Measurements from ENCODE around the gene MYBPC2.

DNA sequence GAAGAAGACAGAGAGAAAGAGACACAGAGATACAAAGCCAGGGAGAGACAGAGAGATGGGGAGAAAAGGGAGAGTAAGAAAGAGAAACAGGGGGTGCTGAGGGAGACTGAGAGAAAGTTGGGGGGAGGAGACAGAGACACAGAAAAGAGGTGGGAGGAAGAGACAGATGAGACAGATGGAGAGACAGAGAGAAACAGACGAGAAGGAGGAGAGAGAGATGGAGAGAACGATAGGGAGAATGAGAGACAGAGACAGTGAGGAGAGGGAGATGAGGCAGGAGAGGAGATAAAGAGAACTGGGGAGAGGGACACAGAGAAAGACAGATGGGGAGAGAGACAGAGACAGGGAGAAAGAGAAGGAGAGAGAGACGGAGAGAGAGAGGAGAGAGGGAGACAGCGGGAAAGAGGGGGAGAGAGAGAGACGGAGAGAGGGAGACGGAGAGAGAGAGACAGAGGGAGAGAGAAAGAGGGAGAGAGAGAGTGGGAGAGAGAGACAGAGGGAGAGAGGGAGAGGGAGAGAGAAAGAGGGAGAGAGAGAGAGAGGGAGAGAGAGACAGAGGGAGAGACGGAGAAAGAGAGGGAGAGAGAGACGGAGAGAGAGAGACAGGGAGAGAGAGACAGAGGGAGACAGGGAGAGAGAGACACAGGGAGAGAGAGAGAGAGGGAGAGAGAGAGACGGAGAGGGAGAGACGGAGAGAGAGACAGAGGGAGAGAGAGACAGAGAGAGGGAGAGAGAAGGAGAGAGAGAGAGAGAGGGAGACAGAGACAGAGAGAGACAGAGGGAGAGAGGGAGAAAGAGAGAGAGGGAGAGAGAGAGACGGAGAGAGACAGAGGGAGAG is 65.7 kb downstream of the MYBPC2 start:
- TF ChIP-seq, protein P1, sequence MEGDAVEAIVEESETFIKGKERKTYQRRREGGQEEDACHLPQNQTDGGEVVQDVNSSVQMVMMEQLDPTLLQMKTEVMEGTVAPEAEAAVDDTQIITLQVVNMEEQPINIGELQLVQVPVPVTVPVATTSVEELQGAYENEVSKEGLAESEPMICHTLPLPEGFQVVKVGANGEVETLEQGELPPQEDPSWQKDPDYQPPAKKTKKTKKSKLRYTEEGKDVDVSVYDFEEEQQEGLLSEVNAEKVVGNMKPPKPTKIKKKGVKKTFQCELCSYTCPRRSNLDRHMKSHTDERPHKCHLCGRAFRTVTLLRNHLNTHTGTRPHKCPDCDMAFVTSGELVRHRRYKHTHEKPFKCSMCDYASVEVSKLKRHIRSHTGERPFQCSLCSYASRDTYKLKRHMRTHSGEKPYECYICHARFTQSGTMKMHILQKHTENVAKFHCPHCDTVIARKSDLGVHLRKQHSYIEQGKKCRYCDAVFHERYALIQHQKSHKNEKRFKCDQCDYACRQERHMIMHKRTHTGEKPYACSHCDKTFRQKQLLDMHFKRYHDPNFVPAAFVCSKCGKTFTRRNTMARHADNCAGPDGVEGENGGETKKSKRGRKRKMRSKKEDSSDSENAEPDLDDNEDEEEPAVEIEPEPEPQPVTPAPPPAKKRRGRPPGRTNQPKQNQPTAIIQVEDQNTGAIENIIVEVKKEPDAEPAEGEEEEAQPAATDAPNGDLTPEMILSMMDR (IDR thresholded peaks at IDR 0.05), result no peak
- TF ChIP-seq POLR2A (IDR thresholded peaks at IDR 0.05), result no peak
